ENCODE results near the gene ZMYND8.
A peak's percentile ranks its signal among the peaks of the same experiment; 100 is the strongest.
"Not testable (repeated sequence)": the region's sequence is repeated elsewhere in the genome, so short reads cannot be mapped to it uniquely, and the experiment has no call there.

The ZMYND8 gene

DNA sequence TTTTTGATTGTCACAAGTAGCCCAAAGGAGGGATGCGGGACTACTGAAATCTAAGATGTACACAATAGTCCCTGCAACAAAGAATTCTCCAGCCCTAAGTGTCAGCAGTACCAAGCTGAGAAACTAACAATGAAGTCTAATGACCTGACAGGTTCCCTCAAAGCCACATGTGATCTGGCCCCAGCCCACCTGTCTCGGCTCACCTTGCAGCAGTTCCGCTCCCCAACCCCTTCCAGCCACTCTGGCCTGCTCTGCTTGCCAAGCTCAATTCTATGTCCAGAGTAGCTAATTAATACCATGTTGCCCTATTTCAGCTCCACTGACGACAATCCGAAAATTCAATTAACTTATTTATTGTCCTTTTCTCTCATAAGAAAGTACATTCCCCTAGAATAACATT is 72.1 kb downstream of the ZMYND8 start:
- no peak for DNase-seq

DNA sequence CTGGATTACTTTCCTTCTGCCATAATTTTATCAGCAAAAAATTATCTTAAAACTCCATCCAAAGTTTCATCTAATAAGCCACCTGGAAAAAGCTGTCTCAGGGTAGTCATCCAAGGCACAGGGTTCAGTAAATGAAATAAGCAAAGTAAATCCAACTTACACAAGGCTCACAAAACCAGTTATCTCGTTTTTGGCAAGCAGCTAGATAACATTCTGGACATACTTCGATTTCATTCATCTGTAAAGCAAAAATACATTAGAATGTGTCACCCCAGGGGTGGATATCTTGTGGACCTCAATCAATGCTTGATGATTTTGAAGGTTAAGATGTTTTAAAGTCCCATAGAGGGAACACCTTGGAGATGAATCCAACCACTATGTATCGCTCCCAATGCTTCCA is 73.1 kb downstream of the ZMYND8 start:
- no peak for DNase-seq

DNA sequence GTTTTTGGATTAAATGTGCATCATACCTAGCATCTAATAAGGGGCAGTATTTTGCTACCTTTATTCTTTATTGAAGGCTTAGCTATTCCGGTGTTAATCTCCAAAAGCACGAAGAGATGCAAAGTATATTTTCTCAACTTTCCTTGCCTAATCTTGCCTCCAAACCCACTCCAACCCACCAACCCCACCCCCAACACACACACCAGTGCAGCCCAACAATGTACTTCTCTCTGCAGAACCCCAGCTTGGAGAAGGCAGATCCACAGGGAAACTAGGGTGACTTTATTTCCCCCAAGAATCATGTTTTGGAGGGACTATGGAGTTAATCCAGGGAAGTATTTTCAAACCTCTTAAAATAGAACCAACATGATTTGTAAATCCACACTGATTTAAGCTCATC is 73.6 kb downstream of the ZMYND8 start:
- DNase-seq: no peak

DNA sequence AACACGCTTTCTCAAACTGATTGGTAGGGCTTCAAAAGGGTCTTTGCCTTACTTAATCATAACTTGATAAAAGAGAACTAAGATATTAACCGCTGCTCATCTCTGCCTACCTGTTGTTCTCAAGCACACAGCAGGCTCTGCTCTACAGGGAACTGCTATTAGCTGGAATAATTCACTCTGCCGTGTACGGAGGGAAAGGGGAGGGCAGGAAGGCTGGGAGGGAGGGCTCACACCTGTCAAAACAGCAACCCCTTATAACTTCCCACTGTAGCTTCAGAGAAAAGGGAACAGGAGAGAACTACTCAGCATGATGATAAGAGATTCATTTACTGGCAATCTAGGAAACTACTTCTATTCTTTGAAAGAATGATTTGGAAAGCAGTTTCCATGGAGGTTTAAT is 75.1 kb downstream of the ZMYND8 start:
- no peak for DNase-seq

DNA sequence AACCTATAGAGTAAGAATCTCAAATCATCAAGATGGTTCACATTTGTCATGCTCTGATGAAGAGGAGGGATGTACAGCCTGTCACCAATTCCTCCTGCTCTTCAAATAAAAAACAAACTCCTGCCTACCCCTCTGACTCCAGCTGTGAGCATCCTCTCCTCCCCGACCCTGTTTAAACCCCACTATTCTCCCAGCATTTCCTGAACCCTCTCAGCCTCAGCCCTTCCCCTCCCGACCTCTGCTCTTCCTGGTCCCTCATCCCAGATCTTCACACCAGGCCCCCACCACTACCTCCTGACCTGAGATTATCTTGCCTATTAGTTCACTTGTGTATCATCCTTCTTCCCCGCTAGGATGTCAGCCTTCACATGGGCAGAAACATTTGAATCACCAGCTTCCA is 75.8 kb downstream of the ZMYND8 start:
- DNase-seq: no peak

DNA sequence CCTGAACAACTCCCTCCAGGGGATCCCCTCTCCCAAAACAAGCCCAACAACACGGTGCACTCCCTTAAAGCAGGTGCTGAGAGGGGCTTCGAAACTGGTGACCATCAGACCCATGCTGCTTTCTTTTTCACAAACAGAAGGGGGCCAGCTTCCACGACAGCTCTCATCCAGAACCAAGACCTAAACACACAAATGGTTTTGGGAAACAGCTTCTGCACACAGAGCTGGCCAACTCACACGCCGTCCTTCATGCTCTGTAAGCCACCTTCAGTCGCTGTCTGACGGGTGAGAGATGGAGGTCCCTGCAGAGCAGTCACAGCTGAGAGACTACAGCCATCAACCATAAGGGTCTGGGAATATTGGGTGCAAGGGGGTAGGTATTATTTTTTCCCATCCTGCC is 76.3 kb downstream of the ZMYND8 start:
- DNase-seq: no peak

DNA sequence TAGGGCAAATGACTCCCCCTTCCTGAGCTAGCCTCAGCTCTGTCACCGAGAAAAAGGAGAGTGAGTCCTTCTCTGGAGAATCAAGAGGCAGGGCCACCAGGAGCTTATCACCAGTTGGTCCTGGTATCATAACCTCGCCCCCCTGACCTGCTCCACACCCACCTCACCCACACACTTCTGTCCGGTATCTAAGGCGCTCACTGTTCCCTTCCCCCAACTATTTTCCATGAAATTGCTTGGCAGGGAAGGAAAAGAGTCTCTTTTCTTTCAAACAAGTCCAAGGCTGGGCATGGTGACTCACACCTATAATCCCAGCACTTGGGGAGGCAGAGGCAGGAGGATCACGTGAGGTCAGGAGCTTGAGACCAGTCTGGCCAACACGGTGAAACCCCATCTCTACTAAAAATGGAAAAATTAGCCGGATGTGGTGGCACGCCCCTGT is 77.6 kb downstream of the ZMYND8 start:
- DNase-seq: no peak

DNA sequence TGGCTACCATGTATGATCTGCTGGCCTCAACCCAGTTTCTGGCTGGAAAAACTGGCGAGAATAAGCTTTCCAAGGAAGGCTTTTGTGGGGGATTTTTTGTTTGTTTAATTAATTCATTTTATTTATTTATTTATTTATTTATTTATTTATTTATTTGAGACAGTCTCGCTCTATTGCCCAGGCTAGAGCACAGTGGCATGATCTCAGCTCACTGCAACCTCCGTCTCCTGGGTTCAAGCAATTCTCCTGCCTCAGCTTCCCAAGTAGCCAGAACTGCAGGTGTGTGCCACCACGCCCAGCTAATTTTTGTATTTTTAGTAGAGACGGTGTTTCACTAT is 79.0 kb downstream of the ZMYND8 start:
- DNase-seq: not testable (repeated sequence)

DNA sequence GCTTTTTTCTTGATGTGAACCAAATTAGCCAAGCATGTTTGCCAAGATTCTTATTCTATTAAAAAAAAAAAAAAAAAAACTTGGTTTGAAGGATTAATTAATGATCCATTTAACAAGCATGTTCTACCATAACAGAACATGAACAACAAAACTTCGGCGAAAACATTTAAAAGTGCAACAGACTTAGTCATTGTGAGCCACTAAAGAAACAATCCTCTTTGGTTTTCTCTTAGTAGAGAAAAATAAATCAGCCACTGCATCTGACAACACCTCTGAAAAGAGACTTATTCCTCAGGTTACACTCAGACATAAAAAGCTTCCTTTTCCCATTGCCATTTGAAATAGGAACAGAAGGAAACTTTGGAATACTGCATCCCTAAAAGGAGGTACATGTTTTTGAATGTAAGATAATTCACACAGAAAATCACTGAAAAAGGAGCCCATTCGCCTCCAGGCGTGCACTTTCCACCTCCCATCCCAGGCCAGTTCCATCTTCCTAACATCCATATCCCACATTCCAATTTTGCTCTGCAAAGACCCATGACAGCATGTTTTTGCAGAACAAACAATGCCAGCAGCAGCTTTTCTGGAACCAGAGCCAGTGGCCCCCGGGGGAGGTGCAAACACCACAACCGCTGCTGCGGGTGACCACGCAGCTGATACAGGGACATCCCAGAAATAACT is 79.5 kb downstream of the ZMYND8 start:
- DNase-seq: no peak

DNA sequence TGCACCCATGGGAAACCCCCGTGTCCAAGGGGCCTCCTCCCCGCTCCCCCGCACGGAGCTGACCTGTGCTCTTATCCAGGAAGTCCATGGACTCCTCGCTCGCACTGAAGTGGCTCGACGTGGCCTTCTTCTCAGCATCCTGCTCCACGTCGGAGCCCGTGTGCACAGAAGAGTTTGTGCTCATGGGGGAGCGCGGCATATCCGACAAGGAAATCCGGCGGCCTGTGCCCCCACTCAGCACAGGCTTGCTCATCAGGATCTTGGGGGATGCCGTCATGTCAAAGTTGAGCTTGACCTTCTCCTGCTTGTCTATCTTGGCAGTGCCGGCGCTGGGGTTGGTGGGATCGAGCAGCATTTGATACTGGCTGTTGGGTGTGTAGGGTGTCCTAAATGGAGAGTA is 80.2 kb downstream of the ZMYND8 start:
- DNase-seq: no peak

DNA sequence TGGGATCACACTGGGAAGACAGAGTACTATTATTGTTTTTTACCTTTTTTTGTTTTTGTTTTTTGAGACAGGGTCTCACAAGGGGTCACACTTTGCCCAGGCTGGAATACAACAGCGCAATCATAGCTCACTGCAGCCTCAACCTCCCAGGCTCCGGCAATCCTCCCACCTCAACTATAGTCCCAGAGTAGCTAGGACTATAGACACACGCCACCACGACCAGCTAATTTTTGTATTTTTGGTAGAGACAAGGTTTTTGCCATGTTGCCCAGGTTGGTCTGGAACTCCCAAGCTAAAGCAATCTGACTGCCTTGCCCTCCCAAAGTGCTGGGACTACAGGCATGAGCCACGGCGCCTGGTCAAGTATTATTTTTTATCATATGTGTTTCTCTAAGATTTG is 81.0 kb downstream of the ZMYND8 start:
- DNase-seq: no peak

DNA sequence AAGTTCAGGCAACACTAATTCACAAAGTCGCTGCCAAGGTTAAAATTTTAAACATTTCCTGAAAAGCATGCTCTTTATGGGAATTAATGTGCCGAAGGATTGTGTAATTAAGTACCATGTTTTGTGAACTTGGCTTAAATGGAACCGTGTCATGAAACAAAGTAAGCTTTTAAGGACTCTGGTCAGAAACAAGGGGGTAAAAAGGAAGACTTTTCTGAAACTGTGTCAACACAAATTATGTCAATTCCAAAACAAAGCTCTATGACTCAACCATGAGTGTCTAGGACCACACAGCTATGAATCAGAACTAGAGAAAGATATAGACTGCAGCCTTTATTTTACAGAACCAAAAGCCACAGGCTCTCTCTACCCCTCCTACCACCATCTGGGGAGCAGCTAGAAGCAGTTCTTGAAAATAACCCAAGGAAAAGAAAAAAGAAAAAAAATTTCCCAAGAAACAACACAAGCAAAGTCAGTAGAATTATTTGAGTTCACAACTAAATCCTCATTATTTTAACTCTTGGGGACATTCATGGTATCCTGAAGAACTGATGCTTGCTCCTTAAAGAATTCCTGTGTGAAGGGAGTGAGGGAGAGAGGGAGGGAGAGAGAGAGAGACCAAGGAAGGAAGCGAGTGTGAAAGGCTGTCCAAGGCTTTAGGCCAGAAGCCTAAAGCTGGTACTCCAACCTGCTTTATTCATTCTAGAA is 81.9 kb downstream of the ZMYND8 start:
- DNase-seq: no peak

DNA sequence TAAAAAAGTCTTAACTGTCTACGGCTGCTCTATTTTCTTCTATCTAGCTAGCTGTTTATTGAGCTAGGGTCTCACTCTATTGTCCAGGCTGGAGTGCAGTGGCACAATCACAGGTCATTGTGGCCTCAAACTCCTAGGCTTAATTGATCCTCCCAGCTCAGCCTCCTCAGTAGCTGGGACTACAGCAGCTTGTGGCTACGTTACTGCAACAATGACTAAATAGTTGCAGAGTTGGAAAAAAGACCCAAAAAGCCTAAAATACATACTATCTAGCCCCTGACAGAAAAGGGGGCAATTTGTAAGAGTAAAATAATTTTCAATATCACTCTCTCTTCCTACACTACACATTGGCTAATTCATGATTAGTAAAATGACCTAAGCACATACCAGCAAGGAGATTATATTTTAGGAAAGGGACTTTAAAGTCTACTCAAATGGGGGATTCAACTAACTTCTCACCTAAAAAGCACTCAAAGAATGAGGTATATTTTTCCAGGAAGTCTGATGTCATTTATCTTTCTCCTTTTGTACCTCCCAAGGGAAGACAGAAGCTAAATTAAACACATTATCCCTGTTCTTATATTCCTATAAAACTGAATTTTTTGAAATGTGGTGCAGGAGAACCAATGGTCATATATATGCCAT is 82.8 kb downstream of the ZMYND8 start:
- DNase-seq: no peak

DNA sequence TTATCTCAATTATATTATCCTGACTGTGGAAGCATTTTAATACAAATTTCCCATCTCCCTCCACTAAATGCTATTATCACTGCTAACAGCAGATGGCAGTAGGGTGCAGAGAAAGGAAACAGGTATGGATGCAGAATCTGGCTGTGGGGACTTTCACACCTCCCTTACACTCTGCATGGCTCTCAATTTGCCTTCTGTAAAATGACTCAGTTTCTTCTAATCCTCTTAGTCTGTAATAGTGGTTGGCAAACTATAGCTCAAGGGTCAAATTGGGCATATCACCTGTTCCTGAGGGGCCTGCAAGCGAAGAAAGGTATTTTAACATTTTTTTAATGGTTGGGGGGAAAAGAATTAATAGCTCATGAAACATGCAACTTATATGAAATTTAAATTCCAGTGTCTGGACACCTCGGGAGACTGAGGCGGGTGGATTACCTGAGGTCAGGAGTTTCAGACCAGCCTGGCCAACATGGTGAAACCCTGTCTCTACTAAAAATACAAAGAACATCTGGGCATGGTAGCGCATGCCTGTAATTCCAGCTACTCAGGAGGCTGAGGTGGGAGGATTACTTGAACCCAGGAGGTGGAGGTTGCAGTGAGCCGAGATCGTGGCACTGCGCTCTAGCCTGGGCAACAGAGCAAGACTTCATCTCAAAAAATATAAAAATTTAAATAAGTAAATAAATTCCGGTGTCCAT is 83.5 kb downstream of the ZMYND8 start:
- DNase-seq: peak; percentile 37 to 42

DNA sequence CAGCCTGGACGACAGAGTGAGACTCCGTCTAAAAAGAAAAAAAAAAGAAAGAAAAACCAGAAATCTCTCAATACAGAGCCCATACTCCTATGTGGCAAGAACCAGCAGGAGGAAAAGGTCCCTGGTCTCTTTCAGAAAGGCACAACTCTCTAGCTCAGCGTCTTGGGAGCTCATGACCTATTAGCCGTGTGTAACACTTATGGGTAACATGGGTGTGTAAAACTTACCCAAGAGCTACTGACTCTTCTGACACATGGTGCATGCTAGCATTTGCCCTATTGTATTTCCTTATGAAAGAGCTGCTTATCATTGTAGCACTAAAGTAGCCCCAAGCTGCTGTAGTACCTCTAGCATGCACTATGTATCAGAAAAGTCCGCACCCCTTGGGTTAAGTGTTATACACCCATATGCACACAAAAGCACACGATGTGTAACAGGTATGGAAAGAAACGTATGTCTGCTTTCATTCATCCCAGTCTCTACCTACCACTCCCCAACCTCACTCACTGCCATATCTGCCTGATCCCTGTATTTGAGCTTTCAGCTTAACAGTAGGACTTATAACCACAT is 85.4 kb downstream of the ZMYND8 start:
- no peak for DNase-seq

DNA sequence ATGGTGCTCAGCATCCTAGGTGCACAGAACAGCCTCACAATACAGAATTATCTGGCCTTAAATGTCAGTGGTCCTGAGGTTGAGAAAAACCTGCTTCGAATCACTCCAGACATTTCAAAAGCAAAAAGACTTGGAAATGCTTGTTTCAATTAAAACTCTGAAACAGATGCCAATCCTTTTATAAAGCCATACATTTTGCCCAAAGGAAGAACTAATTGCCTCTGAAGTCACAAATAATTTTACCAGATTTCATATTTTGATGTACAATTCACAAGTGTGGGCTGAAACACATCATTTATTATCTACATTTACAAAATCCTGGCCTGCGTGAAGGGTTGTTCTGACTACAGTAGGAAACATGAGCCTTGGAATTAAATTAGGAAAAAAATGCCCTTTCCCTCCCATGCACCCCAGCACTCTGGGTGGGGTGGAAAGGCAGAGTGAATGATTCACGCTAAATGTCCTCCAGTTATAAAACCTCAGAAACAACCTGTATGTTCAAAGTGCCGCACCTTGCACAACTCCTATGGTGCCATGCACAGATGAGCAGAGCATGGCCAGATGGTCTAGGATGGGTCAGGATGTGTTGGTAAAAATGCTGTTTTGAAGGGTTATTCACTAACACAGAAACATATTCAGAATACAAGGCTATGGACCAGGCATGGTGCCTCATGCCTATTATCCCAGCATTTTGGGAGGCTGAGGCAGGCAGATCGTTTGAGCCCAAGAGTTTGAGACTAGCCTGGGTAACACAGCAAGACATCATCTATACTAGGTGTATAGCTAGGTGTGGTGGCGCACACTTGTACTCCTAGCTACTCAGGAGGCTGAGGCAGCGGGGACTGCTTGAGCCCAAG is 87.0 kb downstream of the ZMYND8 start:
- DNase-seq: no peak

DNA sequence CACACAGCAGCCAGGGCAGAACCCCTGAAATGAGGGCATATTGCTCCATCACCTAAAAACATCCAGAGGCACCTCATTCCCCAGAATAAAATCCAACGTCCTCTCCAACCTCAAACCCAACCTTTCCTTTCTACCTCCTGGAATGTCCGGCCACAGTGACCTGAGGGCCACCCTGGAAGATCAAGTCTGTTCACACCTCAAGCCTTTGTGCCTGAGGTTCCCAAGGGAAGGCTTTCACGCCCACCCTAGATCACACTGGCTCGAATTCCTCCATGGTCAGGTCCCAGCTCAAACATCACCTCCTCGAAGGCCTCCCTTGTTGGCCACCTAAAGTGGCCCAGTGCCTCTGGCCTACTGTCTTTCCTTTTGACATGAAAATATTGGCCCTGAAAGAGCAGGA is 88.9 kb downstream of the ZMYND8 start:
- no peak for DNase-seq

DNA sequence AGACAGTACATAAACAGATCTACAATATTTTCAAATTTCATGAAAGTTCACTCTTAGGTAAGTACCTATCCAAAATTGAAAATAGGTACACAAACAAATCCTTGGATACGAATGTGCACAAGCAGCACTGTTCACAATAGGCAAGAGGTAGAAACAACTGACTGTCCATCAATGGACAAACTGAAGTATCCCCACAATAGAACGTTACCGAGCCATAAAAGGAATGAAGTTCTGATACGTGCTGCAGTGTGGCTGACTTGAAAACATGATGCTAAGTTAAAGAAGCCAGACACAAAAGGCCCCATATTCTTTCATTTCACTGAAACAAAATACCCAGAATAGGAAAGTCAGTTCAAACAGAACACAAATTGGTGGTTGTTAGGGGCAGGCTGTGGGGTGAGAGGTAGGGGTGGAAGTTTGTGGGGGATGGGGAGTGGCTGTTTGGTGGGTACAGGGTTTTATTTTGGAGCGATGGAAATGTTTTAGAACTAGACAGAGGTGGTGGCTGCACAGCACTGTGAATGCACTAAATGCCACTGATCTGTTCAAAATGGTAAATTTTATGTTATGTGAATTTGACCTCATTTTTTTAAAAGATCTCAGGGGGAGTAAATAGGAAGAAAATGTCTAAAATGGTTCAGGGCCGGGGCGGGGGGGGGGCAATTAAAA is 89.5 kb downstream of the ZMYND8 start:
- no peak for DNase-seq

DNA sequence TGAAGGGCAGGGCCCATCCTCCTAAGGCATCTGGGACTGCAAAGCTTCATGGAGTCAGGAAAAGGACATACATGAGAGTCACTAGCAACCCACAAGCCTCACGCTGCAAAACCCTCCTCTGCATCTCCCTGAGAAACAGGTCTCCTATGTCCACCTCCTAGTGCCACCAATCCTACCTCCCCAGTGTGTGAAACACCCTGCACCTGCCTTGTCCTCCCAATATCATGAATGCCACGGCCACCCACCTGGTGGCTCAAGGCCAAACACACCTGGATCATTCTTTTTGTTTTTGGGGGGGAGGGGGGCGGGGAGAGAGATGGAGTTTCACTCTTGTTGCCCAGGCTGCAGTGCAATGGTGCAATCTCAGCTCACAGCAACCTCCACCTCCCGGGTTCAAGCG is 90.5 kb downstream of the ZMYND8 start:
- no peak for DNase-seq

DNA sequence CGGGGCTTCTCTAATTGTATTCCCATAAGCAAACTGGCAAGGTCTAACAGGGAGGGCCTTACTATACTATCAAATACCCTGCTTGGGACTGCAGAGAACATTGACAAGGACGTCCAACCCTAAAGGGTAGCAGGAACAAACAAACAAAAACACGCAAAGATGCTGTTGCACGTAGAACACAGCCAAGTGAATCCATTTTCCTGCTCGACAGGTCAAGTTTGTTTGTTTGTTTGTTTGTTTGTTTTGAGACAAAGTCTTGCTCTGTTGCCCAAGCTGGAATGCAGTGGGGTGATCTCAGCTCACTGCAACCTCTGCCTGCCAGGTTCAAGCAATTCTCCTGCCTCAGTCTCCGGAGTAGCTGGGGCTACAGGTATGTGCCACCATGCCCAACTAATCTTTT is 91.3 kb downstream of the ZMYND8 start:
- DNase-seq: no peak

DNA sequence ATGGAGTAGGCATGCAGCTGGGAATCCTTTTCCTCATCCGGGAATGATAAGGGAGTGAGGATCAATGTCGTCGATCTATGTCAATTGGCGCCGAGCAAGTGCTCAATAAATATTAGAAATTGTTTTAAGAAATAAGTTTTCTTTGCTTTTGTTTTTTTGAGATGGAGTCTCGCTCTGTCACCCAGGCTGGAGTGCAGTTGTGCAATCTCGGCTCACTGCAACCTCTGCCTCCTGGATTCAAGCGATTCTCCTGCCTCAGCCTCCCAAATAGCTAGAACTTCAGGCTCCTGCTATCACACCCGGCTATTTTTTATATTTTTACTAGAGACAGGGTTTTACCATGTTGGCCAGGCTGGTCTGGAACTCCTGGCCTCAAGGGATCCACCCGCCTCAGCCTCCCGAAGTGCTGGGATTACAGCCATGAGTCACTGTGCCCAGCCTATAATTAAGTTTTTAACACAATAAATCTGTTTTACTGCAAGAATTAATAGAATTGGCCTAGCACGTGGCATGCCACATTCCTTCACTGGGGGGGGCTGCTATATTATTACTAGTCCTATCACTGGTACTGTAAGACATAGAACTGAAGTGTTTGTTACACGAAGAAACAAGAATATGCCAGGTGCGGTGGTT is 92.2 kb downstream of the ZMYND8 start:
- not testable (repeated sequence) for DNase-seq
